Prostate gland (tissue), 2 donors: ENCODE results near the gene ZFP3. TPM values are rescaled to one million over a fixed set of nuclear protein-coding genes. Genes with fewer than 3 reads are reported as not detected.

Experiments used
- DNase-seq: peaks from one replicate; pipeline ENCODE4 v3.0.0-alpha.2; 2019; ENCODE audit warnings: low spot score
- H3K27ac ChIP-seq, 2 donors: fragments of 200-600 bp; sonication (generic); 2 replicates each; pipeline ENCODE4 v1.5.1; 2017 to 2019
- H3K27me3 ChIP-seq: fragments of 200-600 bp; sonication (generic); replicated peaks from 2 replicates; pipeline ENCODE4 v1.5.1; 2019; ENCODE audit not compliant: insufficient read depth
- H3K36me3 ChIP-seq, 2 donors: fragments of 200-600 bp; sonication (generic); 1 replicate in 1 of 2; 2 replicates in 1 of 2; pipeline versions ENCODE4 v1.5.1 to v1.8.1; 2017 to 2019
- H3K4me1 ChIP-seq: fragments of 200-600 bp; sonication (generic); replicated peaks from 2 replicates; pipeline ENCODE4 v1.5.1; 2019
- H3K4me3 ChIP-seq, 2 donors: fragments of 200-600 bp; sonication (generic); 2 replicates each; pipeline ENCODE4 v1.5.1; 2017 to 2019
- H3K9me3 ChIP-seq: fragments of 200-600 bp; sonication (generic); 2 replicates; pipeline ENCODE4 v1.5.1; 2017
- CTCF ChIP-seq, 4 experiments: fragments of 200-600 bp in 2 of 4; fragments of 450-650 bp in 2 of 4; sonication (generic) in 2 of 4; IDR thresholded peaks; 1 replicate in 3 of 4; 2 replicates in 1 of 4; pipeline ENCODE4 v1.5.1; 2016 to 2019; ENCODE audit warnings: antibody characterized with exemption in 4 of 4, mild to moderate bottlenecking in 2 of 4, moderate library complexity in 2 of 4
- POLR2A ChIP-seq: fragments of 450-650 bp; IDR thresholded peaks from one replicate; pipeline ENCODE4 v1.6.1; 2016; ENCODE audit warnings: antibody characterized with exemption, mild to moderate bottlenecking
- POLR2AphosphoS5 ChIP-seq: sonication (generic); formaldehyde crosslinking; IDR thresholded peaks from one replicate; pipeline ENCODE4 v1.6.1; 2017; ENCODE audit warnings: antibody characterized with exemption
- WGBS: methylation state at CpG from one replicate; pipeline ENCODE4 v1.1.5; 2018; 5-methylcytosine and 5-hydroxymethylcytosine counted together
- intact Hi-C: fragments of 100-400 bp; cut with DNase I; formaldehyde crosslinking; loops from one replicate; pipeline ENCODE4 v1.14.2; 2022
- total RNA-seq, 2 donors: library from RNA; depleted of rRNA; stranded (reverse); fragments of >200 nt; gene quantifications; one replicate each; pipeline ENCODE4 v1.1.0, GENCODE V29; 2016

The ZFP3 gene
- total RNA-seq, 2 donors from 2014 or later = 5.4 to 8.5 TPM

GRCh38 chr17:5033352-5034015, 44.8 kb upstream of the ZFP3 start:
- intact Hi-C loops = no loop called here
- H3K4me1 ChIP-seq = no peaks in the 10 kb centered on the region

GRCh38 chr17:5034063-5034462, 44.2 kb upstream of the ZFP3 start:
- H3K9me3 ChIP-seq = no peaks in the 10 kb centered on the region
- 95% methylated on average over 5 of the region's 5 CpGs for WGBS
- H3K27ac ChIP-seq = no peak overlapping the region
- H3K4me1 ChIP-seq = no peaks in the 10 kb centered on the region
- intact Hi-C loops = no loop called here
- DNase-seq = no peak
- no peak overlapping the region for H3K4me3 ChIP-seq
- H3K36me3 ChIP-seq = no peaks in the 10 kb centered on the region
- no peak for TF ChIP-seq CTCF (IDR thresholded peaks at IDR 0.05)
- TF ChIP-seq POLR2A = no peak
- no peak for TF ChIP-seq POLR2AphosphoS5
- no peaks in the 10 kb centered on the region for H3K27me3 ChIP-seq

More at GRCh38 chr17:5033352-5034015, 44.8 kb upstream of the ZFP3 start:
- TF ChIP-seq POLR2A (no peak), POLR2AphosphoS5 (no peak), CTCF (IDR thresholded peaks at IDR 0.05) (no peak)
- Histone ChIP-seq H3K4me3 (no peak overlapping the region), H3K27ac (no peak overlapping the region), H3K36me3 (no peaks in the 10 kb centered on the region), H3K27me3 (no peaks in the 10 kb centered on the region), H3K9me3 (no peaks in the 10 kb centered on the region)
- 82% methylated on average over 11 of the region's 13 CpGs for WGBS
- no peak for DNase-seq

GRCh38 chr17:5034651-5035050, 43.6 kb upstream of the ZFP3 start:
- intact Hi-C loops = no loop called here
- Histone ChIP-seq H3K27me3 (no peaks in the 10 kb centered on the region), H3K9me3 (no peaks in the 10 kb centered on the region), H3K27ac (no peak overlapping the region), H3K4me1 (no peaks in the 10 kb centered on the region), H3K36me3 (no peaks in the 10 kb centered on the region), H3K4me3 (no peak overlapping the region)
- no peak for DNase-seq
- no peak for TF ChIP-seq CTCF (IDR thresholded peaks at IDR 0.05)
- TF ChIP-seq POLR2A = no peak
- TF ChIP-seq POLR2AphosphoS5 = no peak
- 82% methylated on average over 14 of the region's 14 CpGs for WGBS

- peak; percentile 32 for DNase-seq
- intact Hi-C loops = no loop called here
Observed at GRCh38 chr17:5035315-5035714, 43.0 kb upstream of the ZFP3 start, which contains the start of gene SLC52A1. TSS of gene SLC52A1 (minus strand) at chr17:5035426. CDS start at chr17:5034606, 820 bp downstream.

GRCh38 chr17:5042157-5043022, 35.9 kb upstream of the ZFP3 start:
- Histone ChIP-seq H3K27ac (no peak overlapping the region), H3K27me3 (no peaks in the 10 kb centered on the region), H3K9me3 (no peaks in the 10 kb centered on the region), H3K4me3 (no peak overlapping the region), H3K4me1 (no peaks in the 10 kb centered on the region), H3K36me3 (no peaks in the 10 kb centered on the region)
- no peak for TF ChIP-seq POLR2AphosphoS5
- no peak for TF ChIP-seq POLR2A
- TF ChIP-seq CTCF (IDR thresholded peaks at IDR 0.05) = no peak
- DNase-seq = no peak
- WGBS = 83% methylated on average over 15 of the region's 15 CpGs
- intact Hi-C loops = no loop called here

More at GRCh38 chr17:5035315-5035714, 43.0 kb upstream of the ZFP3 start, which contains the start of gene SLC52A1:
- Histone ChIP-seq H3K4me3 (peak within 1 kb of the TSS; percentile 25 to 26), H3K9me3 (no peaks in the 10 kb centered on the region), H3K36me3 (no peaks in the 10 kb centered on the region), H3K27ac (no peak within 1 kb of the TSS), H3K27me3 (no peaks in the 10 kb centered on the region), H3K4me1 (no peaks in the 10 kb centered on the region)
- TF ChIP-seq POLR2AphosphoS5 (no peak), POLR2A (peak; percentile 27)
- 4% methylated on average over 24 of the region's 24 CpGs for WGBS
